GM21367 (cell line): ENCODE data around the gene GALNT17.

ENCODE experiments used
- ATAC-seq: cut with Tn5 transposase; IDR thresholded peaks from one replicate; pipeline ENCODE4 v1.9.1; 2021; ENCODE audit not compliant: unreplicated experiment

Gene GALNT17

DNA sequence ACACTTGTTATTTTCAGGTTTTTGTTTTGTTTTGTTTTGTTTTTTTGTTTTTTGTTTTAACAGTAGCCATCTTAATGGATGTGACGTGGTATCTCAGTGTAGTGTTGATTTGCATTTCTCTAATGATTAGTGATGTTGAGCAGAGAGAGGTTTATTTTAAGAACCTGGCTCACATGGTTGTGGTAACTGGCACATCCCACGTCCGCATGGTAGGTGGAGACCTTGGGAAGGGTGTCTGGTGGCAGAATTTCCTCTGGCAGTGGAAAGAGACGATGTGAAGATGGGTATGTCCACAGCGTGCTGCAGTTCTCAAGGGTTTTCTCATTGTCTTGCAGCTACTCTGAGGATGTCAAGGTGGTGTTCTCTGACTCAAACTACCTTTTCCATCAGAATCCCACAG, 252.2 kb downstream of the GALNT17 start:
- ATAC-seq, result no peak

- ATAC-seq, result no peak
These were observed 253.4 kb downstream of the GALNT17 start for GRCh38 chr7:71385330-71385729.

DNA sequence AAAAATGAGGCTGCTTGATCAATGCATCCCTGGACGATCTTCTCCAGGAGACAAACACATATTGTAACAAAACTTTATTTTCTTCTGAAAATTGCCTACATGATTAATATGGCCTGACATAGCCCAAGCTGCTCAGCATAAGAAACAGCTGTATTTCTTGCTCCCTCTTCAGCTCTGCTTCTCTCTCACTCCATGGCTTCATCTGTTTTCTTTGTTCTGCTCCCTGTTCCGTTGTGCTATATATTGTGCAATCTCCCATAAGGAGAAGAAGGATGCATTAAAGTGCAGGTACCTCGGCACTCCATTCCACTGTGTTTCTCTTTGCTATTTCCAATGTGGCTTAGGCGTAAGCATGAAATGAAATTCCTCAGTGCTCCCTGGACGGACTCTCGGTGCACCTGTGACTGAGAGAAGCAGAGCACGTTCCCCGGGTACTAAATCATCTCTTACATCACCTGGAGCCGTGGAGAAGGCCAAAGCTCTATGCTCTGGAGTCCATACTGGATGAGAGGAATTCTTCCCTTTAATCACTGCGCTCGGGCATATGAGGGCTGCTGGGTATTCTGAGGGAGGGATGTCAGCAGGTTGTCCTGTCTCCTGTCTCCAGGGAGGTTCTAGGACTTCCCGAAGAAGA, 254.3 kb downstream of the GALNT17 start:
- ATAC-seq, result no peak

GRCh38 chr7:71388181-71388580, 256.2 kb downstream of the GALNT17 start:
- no peak for ATAC-seq

GRCh38 chr7:71389976-71390375, 258.0 kb downstream of the GALNT17 start:
- no peak for ATAC-seq

DNA sequence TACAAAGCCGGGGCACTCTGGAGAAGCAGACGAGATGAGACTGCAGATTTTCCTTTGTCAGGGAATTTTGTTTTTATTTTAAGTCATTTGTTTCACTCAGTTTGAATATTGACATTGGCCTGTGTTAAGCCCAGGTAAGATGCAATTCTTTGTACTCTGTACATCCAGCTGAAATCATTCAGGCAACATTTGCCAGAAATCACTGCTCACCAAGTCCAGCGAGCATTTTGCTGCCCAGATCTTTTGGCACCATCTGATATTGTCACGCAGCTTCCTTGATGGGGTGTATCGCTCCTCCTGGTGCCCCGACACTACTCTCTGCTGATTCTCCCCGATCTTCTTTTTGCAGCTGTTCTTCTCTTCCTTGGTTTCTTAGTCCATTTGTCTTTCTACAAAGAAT, 261.7 kb downstream of the GALNT17 start:
- ATAC-seq, result no peak

DNA sequence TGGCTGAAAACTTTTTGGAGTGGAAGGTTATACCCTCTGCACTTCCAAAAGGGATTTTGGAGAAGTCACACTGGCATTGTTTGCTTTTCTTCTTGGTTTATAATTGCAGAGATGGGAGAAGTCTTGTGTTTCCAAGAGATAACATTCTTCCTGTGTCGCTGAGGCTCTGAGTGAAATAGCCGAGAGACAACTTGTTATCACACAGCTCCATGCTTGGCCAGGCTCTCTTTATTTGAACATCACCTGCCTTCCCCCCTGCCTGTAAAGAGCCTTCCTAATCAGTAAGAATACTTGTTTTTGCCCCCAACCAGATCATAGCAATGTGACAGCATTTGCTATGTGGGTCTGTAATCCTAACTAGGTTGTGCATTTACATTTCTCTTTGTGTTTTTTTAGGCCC, 270.7 kb downstream of the GALNT17 start:
- no peak for ATAC-seq

- ATAC-seq, result no peak
These were observed 271.4 kb downstream of the GALNT17 start for GRCh38 chr7:71403202-71403946.

DNA sequence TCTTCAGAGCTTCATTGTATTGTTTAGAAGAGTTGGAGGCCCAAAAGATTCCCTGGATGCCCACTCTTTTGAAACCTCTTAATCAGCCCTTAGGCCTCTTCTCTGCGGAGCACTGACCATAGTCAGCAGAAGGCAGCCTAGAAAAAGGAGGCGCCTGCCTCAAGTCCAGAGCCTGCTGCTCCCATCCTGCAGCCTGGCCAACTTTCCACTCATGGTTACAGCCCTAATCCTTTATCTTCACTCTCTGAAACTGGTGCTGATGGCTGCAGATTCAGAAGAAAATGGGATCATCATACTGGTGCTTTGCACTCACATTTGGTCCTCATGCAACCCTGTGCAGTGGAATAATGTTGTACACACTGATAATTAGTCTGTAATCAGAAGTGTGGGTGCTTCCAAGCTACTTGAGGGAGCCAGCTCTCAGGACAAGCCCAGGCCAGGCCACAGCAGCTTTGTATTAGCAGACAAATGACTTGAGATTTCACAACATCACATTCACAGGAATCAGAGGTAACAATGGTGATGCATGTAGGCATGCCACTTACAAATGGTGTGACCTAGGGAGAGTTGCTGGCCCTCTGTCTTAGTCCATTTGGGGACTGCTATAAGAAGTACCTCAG, 272.9 kb downstream of the GALNT17 start:
- ATAC-seq, result no peak

DNA sequence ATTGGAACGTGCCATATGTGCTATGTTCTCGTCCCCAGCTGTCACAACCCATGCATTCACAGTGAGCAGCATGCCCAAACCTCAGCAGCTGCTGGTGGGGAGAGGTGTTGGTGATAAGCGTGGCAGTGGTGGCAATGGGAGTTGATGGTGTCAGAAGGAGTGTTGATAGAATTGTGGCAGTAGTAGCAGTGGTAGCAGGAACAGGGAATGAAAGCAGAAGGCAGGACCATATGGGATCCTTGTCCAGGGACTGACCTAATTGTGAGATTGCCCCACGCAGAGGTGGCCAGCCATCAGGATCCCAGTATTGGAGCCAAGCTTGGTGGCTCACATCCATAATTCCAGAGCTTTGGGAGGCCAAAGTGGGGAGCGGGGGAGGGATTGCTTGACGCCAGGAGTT, 276.3 kb downstream of the GALNT17 start:
- no peak for ATAC-seq

DNA sequence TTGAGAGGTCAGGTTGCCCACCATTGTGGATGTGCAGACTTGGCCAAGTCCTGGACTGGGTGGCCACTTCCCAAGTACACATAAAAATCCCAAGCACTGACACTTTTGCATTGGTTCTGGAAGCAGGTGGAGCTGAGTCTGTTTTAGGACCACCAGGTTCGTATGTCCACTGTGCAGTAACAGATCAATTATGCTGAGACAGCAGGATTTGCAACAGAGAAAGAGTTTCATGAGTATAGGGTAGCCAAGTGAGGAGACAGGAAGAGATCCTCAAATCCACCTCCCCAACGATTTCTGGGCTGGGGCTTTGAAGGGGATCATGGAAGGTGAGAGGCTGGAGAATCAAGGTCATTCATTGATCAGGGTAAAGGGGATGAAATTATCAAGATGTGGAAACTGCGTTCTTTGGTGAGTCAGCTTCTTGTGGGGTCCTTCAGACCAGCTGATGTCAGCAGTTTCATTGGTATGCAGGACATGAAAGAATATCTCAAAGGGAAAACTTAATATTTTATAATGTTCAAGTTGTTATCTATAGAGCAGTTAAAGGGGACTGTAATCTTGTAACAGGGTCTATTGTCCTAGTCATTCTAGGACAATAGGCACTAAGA, 277.7 kb downstream of the GALNT17 start:
- no peak for ATAC-seq

DNA sequence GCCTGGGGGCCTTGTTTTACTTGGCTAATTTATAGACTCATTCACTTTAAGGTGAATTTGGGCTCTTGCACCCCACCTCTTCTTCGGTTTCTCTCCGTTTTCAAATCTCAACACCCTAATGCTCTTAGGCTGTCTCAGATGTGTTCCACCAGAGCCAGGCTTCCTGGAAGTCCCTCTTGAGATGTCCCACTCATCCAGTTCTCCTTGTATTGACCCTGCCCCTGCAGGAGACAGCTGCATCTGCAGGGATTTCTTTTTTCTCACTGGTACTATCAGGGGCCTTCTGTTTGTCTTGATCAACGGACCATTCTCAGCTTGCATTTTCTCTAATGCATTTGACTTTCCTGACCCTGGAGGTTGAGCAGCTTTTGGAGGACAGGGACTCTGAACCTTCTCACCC, 279.5 kb downstream of the GALNT17 start:
- no peak for ATAC-seq

GRCh38 chr7:71414490-71414889, 282.5 kb downstream of the GALNT17 start:
- ATAC-seq, result no peak

DNA sequence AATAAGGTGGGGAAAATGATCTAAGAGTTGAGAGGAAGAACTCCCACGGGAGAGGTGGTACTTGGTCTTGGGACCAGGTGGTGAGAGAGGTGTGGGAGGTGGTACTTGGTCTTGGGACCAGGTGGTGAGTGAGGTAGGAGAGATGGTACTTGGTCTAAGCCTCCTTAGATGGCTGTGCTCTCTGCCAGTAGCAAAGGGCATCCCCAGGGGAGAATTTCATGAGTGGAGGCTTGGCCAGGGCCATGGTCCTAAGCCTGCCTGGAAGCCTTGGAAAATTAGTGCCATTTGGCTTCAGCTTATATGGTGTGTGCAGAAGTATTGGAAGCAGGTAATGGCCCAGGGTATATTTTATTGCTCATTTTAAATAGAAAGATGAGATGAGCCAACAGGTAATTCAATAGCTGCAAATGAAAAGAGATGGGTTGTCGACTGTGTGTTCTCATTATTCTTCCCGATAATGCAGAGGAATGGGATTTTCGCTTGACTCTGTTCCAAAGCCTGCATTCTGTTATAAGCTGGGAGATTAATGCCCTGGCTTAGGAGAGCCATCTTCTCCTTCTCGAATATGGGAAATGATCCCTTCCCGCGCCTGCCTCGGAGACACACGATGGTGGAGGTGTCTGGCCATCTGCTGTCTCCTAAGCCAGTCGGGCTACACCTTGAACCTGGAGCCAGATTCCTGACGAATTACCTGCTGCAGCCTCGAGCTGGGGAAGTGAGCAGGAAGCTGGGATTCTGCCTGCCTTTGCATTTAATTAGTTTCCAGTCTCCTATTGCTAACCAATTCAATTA, 287.8 kb downstream of the GALNT17 start:
- no peak for ATAC-seq

DNA sequence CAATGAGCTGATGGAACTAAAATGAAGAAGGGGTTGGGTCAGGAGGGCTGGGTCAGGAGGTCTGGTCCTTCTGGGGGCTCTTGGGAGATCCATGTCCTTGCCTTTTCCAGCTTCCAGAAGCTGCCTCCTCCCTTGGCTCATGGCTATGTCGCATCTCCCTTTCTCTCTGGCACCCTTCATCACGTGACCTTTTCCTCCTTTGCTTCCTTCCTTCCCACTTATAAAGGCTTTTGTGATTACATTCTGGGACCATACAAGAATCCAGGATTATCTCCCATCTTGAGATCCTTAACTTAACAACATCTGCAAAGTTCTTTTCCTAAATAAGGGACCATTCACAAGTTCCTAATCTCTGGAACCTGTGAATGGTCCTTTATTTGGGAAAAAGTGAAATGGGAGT, 290.2 kb downstream of the GALNT17 start:
- ATAC-seq, result no peak

GRCh38 chr7:71424166-71425035, 292.5 kb downstream of the GALNT17 start:
- no peak for ATAC-seq

GRCh38 chr7:71429083-71429482, 297.1 kb downstream of the GALNT17 start:
- no peak for ATAC-seq

DNA sequence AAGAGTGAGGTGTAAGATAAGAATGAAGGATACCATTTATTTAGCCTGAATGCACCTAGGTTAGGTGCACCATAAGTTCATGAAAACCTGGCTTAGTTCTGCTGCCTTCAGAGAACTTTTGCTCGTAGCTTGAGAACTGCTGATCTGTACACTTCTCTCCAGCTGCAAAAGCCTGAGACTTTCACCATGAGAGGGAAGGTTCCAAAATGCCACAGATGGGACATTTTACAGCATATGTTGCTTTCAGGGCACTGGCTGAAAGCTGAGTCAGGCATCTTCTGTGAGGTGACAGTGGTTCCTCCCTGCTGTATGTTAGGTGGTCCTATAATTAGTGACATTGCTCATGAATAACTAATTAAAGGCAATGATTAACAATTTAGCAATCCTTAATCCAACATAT, 298.3 kb downstream of the GALNT17 start:
- ATAC-seq, result no peak

DNA sequence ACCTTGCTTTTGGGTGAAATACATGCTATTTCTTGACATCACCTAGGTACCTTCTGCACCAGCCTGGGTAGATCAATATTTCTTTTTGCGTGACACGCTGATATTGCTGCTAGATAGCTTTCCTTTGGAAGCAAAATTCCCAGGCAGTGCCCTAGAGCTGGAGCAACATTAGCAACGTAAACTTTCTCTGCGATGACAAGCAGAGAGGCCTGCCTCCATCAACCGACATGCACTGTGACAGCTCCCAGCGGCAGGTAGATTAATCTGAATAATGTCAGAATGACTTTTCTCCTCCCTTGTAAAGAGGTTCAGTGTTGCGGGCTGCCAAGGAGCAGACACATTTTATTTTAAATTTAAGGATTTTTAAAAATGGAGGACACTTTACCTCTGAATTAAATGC, 307.4 kb downstream of the GALNT17 start:
- ATAC-seq, result no peak

DNA sequence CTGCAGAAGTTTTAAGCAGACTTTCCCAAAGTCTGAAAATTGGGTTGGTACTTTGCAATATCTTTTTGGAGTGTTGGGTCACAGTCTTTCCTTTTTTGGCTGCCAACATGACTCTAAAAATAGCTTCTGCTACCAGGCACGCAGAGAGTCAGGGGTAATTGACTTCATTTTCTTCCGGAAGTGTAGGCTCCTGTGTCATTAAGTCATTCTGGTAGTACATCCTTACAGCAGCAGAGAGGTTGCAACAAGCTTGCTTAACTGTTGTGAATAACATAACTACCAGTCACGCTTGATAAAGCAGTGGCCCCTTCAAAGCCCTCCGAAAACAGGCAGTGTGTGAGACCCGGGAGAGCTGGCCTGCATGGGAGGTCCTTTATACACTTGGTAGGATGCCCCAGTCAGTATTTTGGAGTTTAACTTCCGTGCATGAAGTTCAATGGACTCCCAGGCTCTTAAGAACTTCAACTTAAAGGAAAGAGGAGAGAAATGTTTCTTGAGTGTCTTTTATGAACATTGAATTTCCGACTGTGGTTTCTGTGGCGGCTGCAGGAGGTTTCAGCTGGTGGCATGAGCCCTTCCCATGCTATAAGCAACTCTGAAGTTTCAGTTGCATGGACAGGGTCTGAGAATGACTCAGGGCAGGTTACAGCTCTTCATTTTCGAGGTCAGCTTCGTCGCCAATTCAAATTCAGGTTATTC, 310.7 kb downstream of the GALNT17 start:
- ATAC-seq, result no peak
